HepG2 (cell line): ENCODE data around the gene PLVAP.

ENCODE experiments used
- BCL6 ChIP-seq: IDR thresholded peaks from 2 replicates; pipeline ENCODE4 v1.6.1; 2016; ENCODE audit warnings: missing genetic modification reagents, missing compliant biosample characterization
- FOXO1 ChIP-seq: sonication (generic); formaldehyde crosslinking; IDR thresholded peaks from 2 replicates; pipeline ENCODE4 v1.4.0; 2020; ENCODE audit warnings: missing genetic modification reagents
- GLI4 ChIP-seq: sonication (generic); formaldehyde crosslinking; IDR thresholded peaks from 2 replicates; pipeline ENCODE4 v1.5.1; 2020; ENCODE audit warnings: missing genetic modification reagents, mild to moderate bottlenecking, moderate library complexity, borderline replicate concordance
- NKX3-1 ChIP-seq: sonication (generic); formaldehyde crosslinking; IDR thresholded peaks from 2 replicates; pipeline ENCODE4 v1.5.0; 2020; ENCODE audit warnings: missing genetic modification reagents
- SIN3B ChIP-seq: fragments of 150-350 bp; IDR thresholded peaks from 2 replicates; pipeline ENCODE4 v1.6.1; 2014; ENCODE audit warnings: low read length
- ZFP62 ChIP-seq: sonication (generic); formaldehyde crosslinking; IDR thresholded peaks from 2 replicates; pipeline ENCODE4 v1.4.0; 2020; ENCODE audit warnings: missing genetic modification reagents
- ZNF143 ChIP-seq: sonication (generic); formaldehyde crosslinking; IDR thresholded peaks from 2 replicates; pipeline ENCODE4 v1.4.0; 2020; ENCODE audit warnings: missing genetic modification reagents
- ZNF256 ChIP-seq: sonication (generic); formaldehyde crosslinking; conservative IDR thresholded peaks from 2 replicates; pipeline ENCODE4 v1.4.0; 2020; ENCODE audit warnings: missing genetic modification reagents
- ZNF367 ChIP-seq: sonication (generic); formaldehyde crosslinking; IDR thresholded peaks from 2 replicates; pipeline ENCODE4 v1.4.0; 2020; ENCODE audit warnings: missing genetic modification reagents, borderline replicate concordance
- ZNF747 ChIP-seq: sonication (generic); formaldehyde crosslinking; IDR thresholded peaks from 2 replicates; pipeline ENCODE4 v1.8.1; 2023; ENCODE audit warnings: missing genetic modification reagents, mild to moderate bottlenecking, borderline replicate concordance
- ZNF766 ChIP-seq: sonication (generic); formaldehyde crosslinking; IDR thresholded peaks from 2 replicates; pipeline ENCODE4 v1.5.0; 2020; ENCODE audit warnings: missing genetic modification reagents, borderline replicate concordance
- TF ChIP-seq, protein P1 (sequence below): sonication (generic); formaldehyde crosslinking; IDR thresholded peaks from 2 replicates; pipeline ENCODE4 v1.5.0; 2020; ENCODE audit warnings: mild to moderate bottlenecking, missing genetic modification reagents, moderate library complexity
- TF ChIP-seq, protein P2 (sequence below): sonication (generic); formaldehyde crosslinking; IDR thresholded peaks from 2 replicates; pipeline ENCODE4 v1.4.0; 2020; ENCODE audit warnings: missing genetic modification reagents

DNA sequence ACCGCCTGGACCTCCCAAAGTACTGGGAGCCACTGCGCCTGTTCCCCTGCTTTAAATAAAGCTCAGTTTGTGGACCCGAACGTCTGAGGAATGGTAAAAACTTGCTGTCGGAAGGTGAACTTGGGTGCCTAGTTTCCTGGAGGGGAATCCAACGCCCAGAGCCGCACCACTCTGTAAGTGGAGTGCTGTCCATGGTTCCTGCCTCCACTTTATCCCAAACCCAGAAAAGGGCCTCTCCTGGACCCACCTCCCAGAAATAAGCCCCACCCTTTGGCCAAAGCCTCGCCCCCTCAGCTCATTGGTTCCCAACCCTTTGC lies 44.8 kb downstream of the PLVAP start:
- TF ChIP-seq, protein P1, sequence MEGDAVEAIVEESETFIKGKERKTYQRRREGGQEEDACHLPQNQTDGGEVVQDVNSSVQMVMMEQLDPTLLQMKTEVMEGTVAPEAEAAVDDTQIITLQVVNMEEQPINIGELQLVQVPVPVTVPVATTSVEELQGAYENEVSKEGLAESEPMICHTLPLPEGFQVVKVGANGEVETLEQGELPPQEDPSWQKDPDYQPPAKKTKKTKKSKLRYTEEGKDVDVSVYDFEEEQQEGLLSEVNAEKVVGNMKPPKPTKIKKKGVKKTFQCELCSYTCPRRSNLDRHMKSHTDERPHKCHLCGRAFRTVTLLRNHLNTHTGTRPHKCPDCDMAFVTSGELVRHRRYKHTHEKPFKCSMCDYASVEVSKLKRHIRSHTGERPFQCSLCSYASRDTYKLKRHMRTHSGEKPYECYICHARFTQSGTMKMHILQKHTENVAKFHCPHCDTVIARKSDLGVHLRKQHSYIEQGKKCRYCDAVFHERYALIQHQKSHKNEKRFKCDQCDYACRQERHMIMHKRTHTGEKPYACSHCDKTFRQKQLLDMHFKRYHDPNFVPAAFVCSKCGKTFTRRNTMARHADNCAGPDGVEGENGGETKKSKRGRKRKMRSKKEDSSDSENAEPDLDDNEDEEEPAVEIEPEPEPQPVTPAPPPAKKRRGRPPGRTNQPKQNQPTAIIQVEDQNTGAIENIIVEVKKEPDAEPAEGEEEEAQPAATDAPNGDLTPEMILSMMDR (CRISPR knock-in tag), result no peak
- TF ChIP-seq BCL6 (CRISPR knock-in tag), result no peak
- no peak for TF ChIP-seq NKX3-1 (CRISPR knock-in tag)
- TF ChIP-seq FOXO1 (CRISPR knock-in tag), result no peak
- TF ChIP-seq ZNF143 (CRISPR knock-in tag), result no peak
- no peak for TF ChIP-seq ZNF747
- no peak for TF ChIP-seq ZFP62 (CRISPR knock-in tag)
- TF ChIP-seq ZNF367 (CRISPR knock-in tag), result no peak
- no peak for TF ChIP-seq ZNF766
- TF ChIP-seq, protein P2, sequence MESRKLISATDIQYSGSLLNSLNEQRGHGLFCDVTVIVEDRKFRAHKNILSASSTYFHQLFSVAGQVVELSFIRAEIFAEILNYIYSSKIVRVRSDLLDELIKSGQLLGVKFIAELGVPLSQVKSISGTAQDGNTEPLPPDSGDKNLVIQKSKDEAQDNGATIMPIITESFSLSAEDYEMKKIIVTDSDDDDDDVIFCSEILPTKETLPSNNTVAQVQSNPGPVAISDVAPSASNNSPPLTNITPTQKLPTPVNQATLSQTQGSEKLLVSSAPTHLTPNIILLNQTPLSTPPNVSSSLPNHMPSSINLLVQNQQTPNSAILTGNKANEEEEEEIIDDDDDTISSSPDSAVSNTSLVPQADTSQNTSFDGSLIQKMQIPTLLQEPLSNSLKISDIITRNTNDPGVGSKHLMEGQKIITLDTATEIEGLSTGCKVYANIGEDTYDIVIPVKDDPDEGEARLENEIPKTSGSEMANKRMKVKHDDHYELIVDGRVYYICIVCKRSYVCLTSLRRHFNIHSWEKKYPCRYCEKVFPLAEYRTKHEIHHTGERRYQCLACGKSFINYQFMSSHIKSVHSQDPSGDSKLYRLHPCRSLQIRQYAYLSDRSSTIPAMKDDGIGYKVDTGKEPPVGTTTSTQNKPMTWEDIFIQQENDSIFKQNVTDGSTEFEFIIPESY, result no peak
- TF ChIP-seq ZNF256 (CRISPR knock-in tag), result no peak
- TF ChIP-seq GLI4 (CRISPR knock-in tag), result no peak
- TF ChIP-seq SIN3B, result no peak
